Measurements from ENCODE around the gene SERPINA9.
"Not testable (repeated sequence)": the region's sequence is repeated elsewhere in the genome, so short reads cannot be mapped to it uniquely, and the experiment has no call there.

Gene SERPINA9

GRCh38 chr14:94476023-94476422, at the start of gene SERPINA9:
Gene SERPINA9, minus strand, starts transcription at chr14:94476197. Its CDS starts 6,357 bp downstream, at chr14:94469840.
- no peak for DNase-seq (ENCODE audit: low read depth, low spot score)

- no peak for DNase-seq (ENCODE audit: low read depth, low spot score)
Measured at GRCh38 chr14:94524093-94524492, 48.1 kb upstream of the SERPINA9 start.

- no peak for DNase-seq (ENCODE audit: low read depth, low spot score)
Measured at GRCh38 chr14:94523265-94523664, 47.3 kb upstream of the SERPINA9 start.

- no peak for DNase-seq (ENCODE audit: low read depth, low spot score)
Measured at GRCh38 chr14:94522115-94522724, 46.2 kb upstream of the SERPINA9 start.

- DNase-seq (ENCODE audit: low read depth, low spot score) = no peak
Measured at GRCh38 chr14:94521375-94522114, 45.5 kb upstream of the SERPINA9 start.

GRCh38 chr14:94517641-94518257, 41.8 kb upstream of the SERPINA9 start:
- no peak for DNase-seq (ENCODE audit: low read depth, low spot score)

GRCh38 chr14:94517248-94517640, 41.2 kb upstream of the SERPINA9 start:
- no peak for DNase-seq (ENCODE audit: low read depth, low spot score)

- no peak for DNase-seq (ENCODE audit: low read depth, low spot score)
Measured at GRCh38 chr14:94515856-94516255, 39.9 kb upstream of the SERPINA9 start.

GRCh38 chr14:94515426-94515825, 39.4 kb upstream of the SERPINA9 start:
- DNase-seq (ENCODE audit: low read depth, low spot score) = no peak

- no peak for DNase-seq (ENCODE audit: low read depth, low spot score)
Measured at GRCh38 chr14:94514351-94514750, 38.4 kb upstream of the SERPINA9 start.

- not testable (repeated sequence) for DNase-seq (ENCODE audit: low read depth, low spot score)
Measured at GRCh38 chr14:94510481-94510880, 34.5 kb upstream of the SERPINA9 start.

GRCh38 chr14:94509356-94509755, 33.4 kb upstream of the SERPINA9 start, which contains the start of gene SERPINA12:
Gene SERPINA12, minus strand, starts transcription at chr14:94509469. Its CDS starts 11,072 bp downstream, at chr14:94498397.
- DNase-seq (ENCODE audit: low read depth, low spot score) = no peak

- no peak for DNase-seq (ENCODE audit: low read depth, low spot score)
Measured at GRCh38 chr14:94505641-94506040, 29.6 kb upstream of the SERPINA9 start.

GRCh38 chr14:94505206-94505605, 29.2 kb upstream of the SERPINA9 start:
- no peak for DNase-seq (ENCODE audit: low read depth, low spot score)

- no peak for DNase-seq (ENCODE audit: low read depth, low spot score)
Measured at GRCh38 chr14:94501588-94502516, 25.9 kb upstream of the SERPINA9 start.

GRCh38 chr14:94500264-94500663, 24.3 kb upstream of the SERPINA9 start:
- DNase-seq (ENCODE audit: low read depth, low spot score) = no peak

- DNase-seq (ENCODE audit: low read depth, low spot score) = no peak
Measured at GRCh38 chr14:94499673-94500072, 23.7 kb upstream of the SERPINA9 start.

GRCh38 chr14:94498215-94498614, 22.2 kb upstream of the SERPINA9 start:
- DNase-seq (ENCODE audit: low read depth, low spot score) = no peak

GRCh38 chr14:94494085-94494484, 18.1 kb upstream of the SERPINA9 start:
- no peak for DNase-seq (ENCODE audit: low read depth, low spot score)

- DNase-seq (ENCODE audit: low read depth, low spot score) = no peak
Measured at GRCh38 chr14:94491511-94491910, 15.5 kb upstream of the SERPINA9 start.

GRCh38 chr14:94489336-94489735, 13.3 kb upstream of the SERPINA9 start:
- no peak for DNase-seq (ENCODE audit: low read depth, low spot score)

GRCh38 chr14:94486883-94487282, 10.9 kb upstream of the SERPINA9 start:
- DNase-seq (ENCODE audit: low read depth, low spot score) = no peak
